Measurements from ENCODE around the gene CEND1.

The CEND1 gene

DNA sequence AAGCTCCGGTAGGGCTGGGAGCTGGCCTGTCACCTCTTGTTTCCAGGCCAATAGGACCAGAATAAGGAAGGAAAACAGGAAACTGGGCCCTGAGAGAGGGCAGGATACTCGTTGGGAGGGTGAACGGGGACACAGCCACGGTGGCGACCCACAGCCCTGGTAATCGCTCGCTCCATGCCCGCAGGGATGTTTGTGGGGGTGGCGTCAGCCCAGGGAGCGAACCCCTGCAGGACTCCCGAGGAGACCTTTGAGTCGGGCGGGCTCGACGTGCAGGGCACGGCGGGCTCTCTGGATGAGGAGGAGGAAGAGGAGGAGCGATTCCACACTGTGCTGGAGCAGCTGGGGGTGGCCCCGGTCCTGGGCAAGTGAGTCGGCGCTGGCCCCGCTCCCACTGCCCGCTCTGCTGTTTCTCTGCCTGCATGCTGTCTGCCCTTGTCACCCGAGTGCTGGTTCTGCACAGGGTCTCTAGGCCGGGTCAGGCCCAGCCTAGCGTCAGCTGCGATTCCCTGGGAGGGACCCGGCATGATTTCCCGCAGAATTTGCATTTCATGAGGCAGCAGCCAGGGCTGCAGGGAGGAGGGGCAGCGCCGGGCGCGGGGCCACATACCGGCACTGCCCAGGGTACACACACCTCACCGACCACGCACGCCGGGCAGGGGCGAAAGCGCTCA, 39.4 kb upstream of the CEND1 start:
- Histone ChIP-seq H2AFZ (ENCODE audit: low read depth, low read length) (no peak overlapping the region), H3K4me2 (ENCODE audit: low read length) (peak overlapping the region; percentile 66), H3K4me1 (ENCODE audit: low read length) (peaks cover 46% of the 10 kb centered on the region), H3K27ac (ENCODE audit: low read length) (no peak overlapping the region), H3K36me3 (replicated peaks; ENCODE audit: low read depth, low read length) (peaks cover 9% of the 10 kb centered on the region), H4K20me1 (ENCODE audit: insufficient read depth, low read length) (peaks cover under 1% of the 10 kb centered on the region; the same call in 1 of the 2 replicates), H3K9ac (ENCODE audit: low read length) (no peak overlapping the region; the same call in 1 of the 2 replicates), H3K4me3 (ENCODE audit: low read length) (peak overlapping the region; percentile 52), H3K79me2 (ENCODE audit: low read length) (peaks cover 9% of the 10 kb centered on the region), H3K9me3 (ENCODE audit: insufficient read depth, low read length) (no peaks in the 10 kb centered on the region), H3K27me3 (ENCODE audit: low read depth, low read length) (no peaks in the 10 kb centered on the region)
- no peak for TF ChIP-seq EZH2phosphoT487 (IDR thresholded peaks at IDR 0.05; ENCODE audit: low read depth)
- TF ChIP-seq, protein P1, sequence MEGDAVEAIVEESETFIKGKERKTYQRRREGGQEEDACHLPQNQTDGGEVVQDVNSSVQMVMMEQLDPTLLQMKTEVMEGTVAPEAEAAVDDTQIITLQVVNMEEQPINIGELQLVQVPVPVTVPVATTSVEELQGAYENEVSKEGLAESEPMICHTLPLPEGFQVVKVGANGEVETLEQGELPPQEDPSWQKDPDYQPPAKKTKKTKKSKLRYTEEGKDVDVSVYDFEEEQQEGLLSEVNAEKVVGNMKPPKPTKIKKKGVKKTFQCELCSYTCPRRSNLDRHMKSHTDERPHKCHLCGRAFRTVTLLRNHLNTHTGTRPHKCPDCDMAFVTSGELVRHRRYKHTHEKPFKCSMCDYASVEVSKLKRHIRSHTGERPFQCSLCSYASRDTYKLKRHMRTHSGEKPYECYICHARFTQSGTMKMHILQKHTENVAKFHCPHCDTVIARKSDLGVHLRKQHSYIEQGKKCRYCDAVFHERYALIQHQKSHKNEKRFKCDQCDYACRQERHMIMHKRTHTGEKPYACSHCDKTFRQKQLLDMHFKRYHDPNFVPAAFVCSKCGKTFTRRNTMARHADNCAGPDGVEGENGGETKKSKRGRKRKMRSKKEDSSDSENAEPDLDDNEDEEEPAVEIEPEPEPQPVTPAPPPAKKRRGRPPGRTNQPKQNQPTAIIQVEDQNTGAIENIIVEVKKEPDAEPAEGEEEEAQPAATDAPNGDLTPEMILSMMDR (IDR thresholded peaks at IDR 0.05; ENCODE audit: low read depth, low read length), result no peak

- Histone ChIP-seq H3K27me3 (ENCODE audit: low read depth, low read length) (no peaks in the 10 kb centered on the region), H3K36me3 (replicated peaks; ENCODE audit: low read depth, low read length) (peaks cover 9% of the 10 kb centered on the region), H3K79me2 (ENCODE audit: low read length) (peaks cover 5% of the 10 kb centered on the region), H3K4me2 (ENCODE audit: low read length) (peak overlapping the region; percentile 92), H3K27ac (ENCODE audit: low read length) (no peak overlapping the region), H3K4me3 (ENCODE audit: low read length) (peak overlapping the region; percentile 52; the same call in 1 of the 2 replicates), H3K9me3 (ENCODE audit: insufficient read depth, low read length) (no peaks in the 10 kb centered on the region), H3K9ac (ENCODE audit: low read length) (no peak overlapping the region; the same call in 1 of the 2 replicates), H3K4me1 (ENCODE audit: low read length) (peaks cover 43% of the 10 kb centered on the region), H4K20me1 (ENCODE audit: insufficient read depth, low read length) (no peaks in the 10 kb centered on the region), H2AFZ (ENCODE audit: low read depth, low read length) (no peak overlapping the region)
- TF ChIP-seq, protein P1 (IDR thresholded peaks at IDR 0.05; ENCODE audit: low read depth, low read length), result no peak
- no peak for TF ChIP-seq EZH2phosphoT487 (IDR thresholded peaks at IDR 0.05; ENCODE audit: low read depth)
Observed at GRCh38 chr11:828506-829175, 38.8 kb upstream of the CEND1 start.

GRCh38 chr11:827897-828192, 38.0 kb upstream of the CEND1 start, which contains the start of gene CRACR2B:
Gene CRACR2B (plus strand): TSS chr11:827919. CDS start chr11:828608, 689 bp downstream.
- peaks cover 42% of the 10 kb centered on the region for H3K4me1 ChIP-seq (ENCODE audit: low read length)
- H2AFZ ChIP-seq (ENCODE audit: low read depth, low read length), result no peak within 1 kb of the TSS
- H3K4me2 ChIP-seq (ENCODE audit: low read length), result peak within 1 kb of the TSS; percentile 92
- H4K20me1 ChIP-seq (ENCODE audit: insufficient read depth, low read length), result no peaks in the 10 kb centered on the region
- TF ChIP-seq, protein P1 (IDR thresholded peaks at IDR 0.05; ENCODE audit: low read depth, low read length), result no peak
- TF ChIP-seq EZH2phosphoT487 (IDR thresholded peaks at IDR 0.05; ENCODE audit: low read depth), result no peak
- no peaks in the 10 kb centered on the region for H3K9me3 ChIP-seq (ENCODE audit: insufficient read depth, low read length)
- H3K36me3 ChIP-seq (replicated peaks; ENCODE audit: low read depth, low read length), result peaks cover 9% of the 10 kb centered on the region
- H3K27ac ChIP-seq (ENCODE audit: low read length), result peak within 1 kb of the TSS; percentile 51
- H3K9ac ChIP-seq (ENCODE audit: low read length), result peak within 1 kb of the TSS; percentile 76
- H3K79me2 ChIP-seq (ENCODE audit: low read length), result no peaks in the 10 kb centered on the region
- H3K27me3 ChIP-seq (ENCODE audit: low read depth, low read length), result no peaks in the 10 kb centered on the region
- H3K4me3 ChIP-seq (ENCODE audit: low read length), result peak within 1 kb of the TSS; percentile 81

DNA sequence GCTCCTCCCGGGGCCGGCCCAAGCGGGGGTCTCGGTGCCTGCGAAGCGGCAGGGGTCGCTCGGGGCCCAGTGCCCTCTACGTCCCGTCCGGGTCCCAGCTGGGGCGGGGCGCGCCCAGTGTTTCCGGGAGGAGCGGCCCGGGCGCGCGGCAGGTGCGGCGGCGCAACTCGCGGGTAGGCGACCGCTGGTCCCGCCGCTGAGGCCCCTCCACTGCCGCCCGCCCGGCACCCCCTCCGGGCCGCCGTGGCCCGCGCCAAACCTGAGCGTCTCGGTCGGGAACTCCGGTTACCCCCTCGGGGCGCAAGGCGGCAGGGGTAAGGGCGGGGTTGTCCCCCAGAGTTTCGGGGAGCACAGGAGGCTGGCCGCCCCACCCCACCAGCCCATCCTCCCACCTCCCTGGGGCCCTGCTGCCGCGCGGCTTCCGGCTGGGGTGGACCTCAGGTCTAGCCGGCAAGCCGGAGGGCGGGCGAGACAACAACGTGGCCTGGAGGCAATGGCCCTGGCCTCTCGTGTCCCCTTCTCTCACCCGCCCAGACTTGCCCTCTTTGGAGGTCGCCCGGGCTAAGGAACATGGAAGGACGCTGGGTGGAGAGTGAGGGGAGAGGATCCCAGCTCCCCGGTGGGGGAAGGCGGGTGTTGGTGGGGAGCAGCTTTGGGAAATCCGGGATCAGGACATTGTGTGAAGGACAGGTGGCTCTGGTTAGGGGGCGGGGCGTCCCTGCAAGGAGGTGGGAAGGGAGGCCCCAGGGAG, 37.4 kb upstream of the CEND1 start:
- Histone ChIP-seq H3K9me3 (ENCODE audit: insufficient read depth, low read length) (no peaks in the 10 kb centered on the region), H3K27me3 (ENCODE audit: low read depth, low read length) (no peaks in the 10 kb centered on the region), H3K4me3 (ENCODE audit: low read length) (peak overlapping the region; percentile 81), H3K36me3 (replicated peaks; ENCODE audit: low read depth, low read length) (peaks cover 9% of the 10 kb centered on the region), H3K27ac (ENCODE audit: low read length) (peak overlapping the region; percentile 51), H3K79me2 (ENCODE audit: low read length) (no peaks in the 10 kb centered on the region), H3K4me2 (ENCODE audit: low read length) (peak overlapping the region; percentile 92), H2AFZ (ENCODE audit: low read depth, low read length) (no peak overlapping the region), H4K20me1 (ENCODE audit: insufficient read depth, low read length) (no peaks in the 10 kb centered on the region), H3K9ac (ENCODE audit: low read length) (peak overlapping the region; percentile 76), H3K4me1 (ENCODE audit: low read length) (peaks cover 41% of the 10 kb centered on the region)
- no peak for TF ChIP-seq EZH2phosphoT487 (IDR thresholded peaks at IDR 0.05; ENCODE audit: low read depth)
- TF ChIP-seq, protein P1 (IDR thresholded peaks at IDR 0.05; ENCODE audit: low read depth, low read length), result no peak
